ENCODE results near the gene LITAFD.

DNA sequence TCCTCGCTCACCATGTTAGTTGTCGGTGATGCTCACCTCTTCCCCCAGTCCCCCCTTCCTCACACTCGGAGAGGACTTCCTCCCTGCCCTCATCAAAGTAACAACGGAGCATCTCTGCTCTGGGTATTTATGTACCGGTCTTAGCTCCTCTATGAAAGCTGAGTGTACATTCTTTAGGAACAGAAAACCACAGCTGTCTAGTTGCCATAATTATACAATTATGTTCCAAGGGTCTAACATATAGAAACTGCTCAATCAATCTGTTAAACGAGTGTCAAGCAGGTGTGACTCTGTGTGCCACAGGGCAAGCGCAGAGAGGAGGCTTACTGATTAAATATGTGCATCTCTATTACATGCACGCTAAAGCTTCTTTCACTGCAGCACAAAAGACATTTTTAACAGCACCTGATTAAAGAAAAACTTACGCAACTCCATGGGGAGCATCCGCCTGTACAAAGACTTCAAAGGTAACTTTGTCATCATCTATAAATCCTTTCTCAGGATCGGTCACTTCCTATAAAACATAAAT lies 37.8 kb downstream of the LITAFD start:
- TF ChIP-seq ARNTL (CRISPR knock-in tag; IDR thresholded peaks at IDR 0.05; ENCODE audit: borderline replicate concordance, low read depth) = no peak
- TF ChIP-seq, protein P1, sequence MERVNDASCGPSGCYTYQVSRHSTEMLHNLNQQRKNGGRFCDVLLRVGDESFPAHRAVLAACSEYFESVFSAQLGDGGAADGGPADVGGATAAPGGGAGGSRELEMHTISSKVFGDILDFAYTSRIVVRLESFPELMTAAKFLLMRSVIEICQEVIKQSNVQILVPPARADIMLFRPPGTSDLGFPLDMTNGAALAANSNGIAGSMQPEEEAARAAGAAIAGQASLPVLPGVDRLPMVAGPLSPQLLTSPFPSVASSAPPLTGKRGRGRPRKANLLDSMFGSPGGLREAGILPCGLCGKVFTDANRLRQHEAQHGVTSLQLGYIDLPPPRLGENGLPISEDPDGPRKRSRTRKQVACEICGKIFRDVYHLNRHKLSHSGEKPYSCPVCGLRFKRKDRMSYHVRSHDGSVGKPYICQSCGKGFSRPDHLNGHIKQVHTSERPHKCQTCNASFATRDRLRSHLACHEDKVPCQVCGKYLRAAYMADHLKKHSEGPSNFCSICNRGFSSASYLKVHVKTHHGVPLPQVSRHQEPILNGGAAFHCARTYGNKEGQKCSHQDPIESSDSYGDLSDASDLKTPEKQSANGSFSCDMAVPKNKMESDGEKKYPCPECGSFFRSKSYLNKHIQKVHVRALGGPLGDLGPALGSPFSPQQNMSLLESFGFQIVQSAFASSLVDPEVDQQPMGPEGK (CRISPR knock-in tag; IDR thresholded peaks at IDR 0.05; ENCODE audit: borderline replicate concordance) = no peak
- TF ChIP-seq, protein P2, sequence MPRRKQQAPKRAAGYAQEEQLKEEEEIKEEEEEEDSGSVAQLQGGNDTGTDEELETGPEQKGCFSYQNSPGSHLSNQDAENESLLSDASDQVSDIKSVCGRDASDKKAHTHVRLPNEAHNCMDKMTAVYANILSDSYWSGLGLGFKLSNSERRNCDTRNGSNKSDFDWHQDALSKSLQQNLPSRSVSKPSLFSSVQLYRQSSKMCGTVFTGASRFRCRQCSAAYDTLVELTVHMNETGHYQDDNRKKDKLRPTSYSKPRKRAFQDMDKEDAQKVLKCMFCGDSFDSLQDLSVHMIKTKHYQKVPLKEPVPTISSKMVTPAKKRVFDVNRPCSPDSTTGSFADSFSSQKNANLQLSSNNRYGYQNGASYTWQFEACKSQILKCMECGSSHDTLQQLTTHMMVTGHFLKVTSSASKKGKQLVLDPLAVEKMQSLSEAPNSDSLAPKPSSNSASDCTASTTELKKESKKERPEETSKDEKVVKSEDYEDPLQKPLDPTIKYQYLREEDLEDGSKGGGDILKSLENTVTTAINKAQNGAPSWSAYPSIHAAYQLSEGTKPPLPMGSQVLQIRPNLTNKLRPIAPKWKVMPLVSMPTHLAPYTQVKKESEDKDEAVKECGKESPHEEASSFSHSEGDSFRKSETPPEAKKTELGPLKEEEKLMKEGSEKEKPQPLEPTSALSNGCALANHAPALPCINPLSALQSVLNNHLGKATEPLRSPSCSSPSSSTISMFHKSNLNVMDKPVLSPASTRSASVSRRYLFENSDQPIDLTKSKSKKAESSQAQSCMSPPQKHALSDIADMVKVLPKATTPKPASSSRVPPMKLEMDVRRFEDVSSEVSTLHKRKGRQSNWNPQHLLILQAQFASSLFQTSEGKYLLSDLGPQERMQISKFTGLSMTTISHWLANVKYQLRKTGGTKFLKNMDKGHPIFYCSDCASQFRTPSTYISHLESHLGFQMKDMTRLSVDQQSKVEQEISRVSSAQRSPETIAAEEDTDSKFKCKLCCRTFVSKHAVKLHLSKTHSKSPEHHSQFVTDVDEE (CRISPR knock-in tag; IDR thresholded peaks at IDR 0.05) = no peak
- TF ChIP-seq OSR1 (CRISPR knock-in tag; IDR thresholded peaks at IDR 0.05) = no peak
